H9 (cell line): ENCODE measurements around the gene STAC. TPM values are rescaled to one million over a fixed set of nuclear protein-coding genes. Genes with fewer than 3 reads are reported as not detected.

ENCODE experiments used
- DNase-seq: peaks from one replicate; pipeline ENCODE4 v3.0.0-alpha.2; 2017
- H2AFZ ChIP-seq: one replicate; pipeline ENCODE4 v1.6.1; 2013; ENCODE audit warnings: mild to moderate bottlenecking, low read length, control low read depth, moderate library complexity
- H2AK5ac ChIP-seq: 2 replicates; pipeline ENCODE4 v1.6.1; 2013; ENCODE audit warnings: low read length, control low read depth, mixed read lengths; ENCODE audit not compliant: insufficient read length
- H2BK120ac ChIP-seq: one replicate; pipeline ENCODE4 v1.6.1; 2013; ENCODE audit warnings: low read depth, mild to moderate bottlenecking, low read length, control low read depth, inconsistent platforms; ENCODE audit not compliant: poor library complexity, severe bottlenecking
- H2BK12ac ChIP-seq: 2 replicates; pipeline ENCODE4 v1.6.1; 2013; ENCODE audit warnings: low read length, control low read depth, mixed read lengths, low read depth; ENCODE audit not compliant: insufficient read length
- H2BK15ac ChIP-seq: 2 replicates; pipeline ENCODE4 v1.6.1; 2013; ENCODE audit warnings: low read depth, low read length, control low read depth
- H2BK20ac ChIP-seq: one replicate; pipeline ENCODE4 v1.6.1; 2013; ENCODE audit warnings: low read depth, mild to moderate bottlenecking, low read length, control low read depth, inconsistent platforms; ENCODE audit not compliant: poor library complexity, severe bottlenecking
- H2BK5ac ChIP-seq: 2 replicates; pipeline ENCODE4 v1.6.1; 2013; ENCODE audit warnings: low read length, control low read depth, mixed read lengths; ENCODE audit not compliant: insufficient read length
- H3K14ac ChIP-seq: 2 replicates; pipeline ENCODE4 v1.6.1; 2013; ENCODE audit warnings: low read length, control low read depth; ENCODE audit not compliant: insufficient read depth
- H3K18ac ChIP-seq: 2 replicates; pipeline ENCODE4 v1.6.1; 2013; ENCODE audit warnings: low read depth, mild to moderate bottlenecking, mixed read lengths, low read length, control low read depth; ENCODE audit not compliant: insufficient read length
- H3K23ac ChIP-seq: 2 replicates; pipeline ENCODE4 v1.6.1; 2013; ENCODE audit warnings: low read length, control low read depth, mixed read lengths, low read depth; ENCODE audit not compliant: insufficient read length
- H3K23me2 ChIP-seq: 2 replicates; pipeline ENCODE4 v1.6.1; 2013; ENCODE audit warnings: low read depth, mild to moderate bottlenecking, mixed read lengths, low read length, control low read depth; ENCODE audit not compliant: insufficient read length, poor library complexity, severe bottlenecking
- H3K27ac ChIP-seq: 2 replicates; pipeline ENCODE4 v1.5.1; 2013; ENCODE audit warnings: low read length, control low read depth, mixed read lengths, low read depth; ENCODE audit not compliant: insufficient read length
- H3K27me3 ChIP-seq: 2 replicates; pipeline ENCODE4 v1.6.1; 2013; ENCODE audit warnings: low read length, control low read depth, inconsistent platforms; ENCODE audit not compliant: insufficient read depth
- H3K4ac ChIP-seq: 2 replicates; pipeline ENCODE4 v1.6.1; 2013; ENCODE audit warnings: low read depth, mild to moderate bottlenecking, control low read depth, inconsistent platforms, low read length, moderate library complexity
- H3K4me1 ChIP-seq: 2 replicates; pipeline ENCODE4 v1.6.1; 2013; ENCODE audit warnings: low read length, control low read depth, inconsistent platforms; ENCODE audit not compliant: insufficient read depth
- H3K4me2 ChIP-seq: 2 replicates; pipeline ENCODE4 v1.6.1; 2013; ENCODE audit warnings: low read length, control low read depth, mixed read lengths; ENCODE audit not compliant: insufficient read length, insufficient read depth
- H3K56ac ChIP-seq: 2 replicates; pipeline ENCODE4 v1.6.1; 2013; ENCODE audit warnings: low read depth, mild to moderate bottlenecking, mixed read lengths, low read length, control low read depth; ENCODE audit not compliant: insufficient read length
- H3K79me1 ChIP-seq: 2 replicates; pipeline ENCODE4 v1.6.1; 2013; ENCODE audit warnings: low read depth, mild to moderate bottlenecking, moderate library complexity, low read length, control low read depth, inconsistent platforms; ENCODE audit not compliant: insufficient read depth, poor library complexity, severe bottlenecking
- H3K79me2 ChIP-seq: 2 replicates; pipeline ENCODE4 v1.6.1; 2013; ENCODE audit warnings: low read length, control low read depth, inconsistent platforms; ENCODE audit not compliant: insufficient read depth
- H3K9ac ChIP-seq: 2 replicates; pipeline ENCODE4 v1.6.1; 2013; ENCODE audit warnings: low read length, control low read depth, mixed read lengths; ENCODE audit not compliant: insufficient read length; ENCODE audit errors: extremely low read depth
- H3K9me3 ChIP-seq: one replicate; pipeline ENCODE4 v1.6.1; 2013; ENCODE audit warnings: low read depth, low read length, inconsistent platforms; ENCODE audit not compliant: control insufficient read depth
- H3T11ph ChIP-seq: one replicate; pipeline ENCODE4 v1.6.1; 2013; ENCODE audit warnings: mild to moderate bottlenecking, low read length, control low read depth, inconsistent platforms
- H4K20me1 ChIP-seq: one replicate; pipeline ENCODE4 v1.6.1; 2013; ENCODE audit not compliant: control insufficient read depth, insufficient read length, insufficient read depth
- H4K5ac ChIP-seq: 2 replicates; pipeline ENCODE4 v1.6.1; 2013; ENCODE audit warnings: low read depth, mild to moderate bottlenecking, mixed read lengths, low read length, control low read depth; ENCODE audit not compliant: insufficient read length
- H4K8ac ChIP-seq: replicated peaks from 2 replicates; pipeline ENCODE4 v1.6.1; 2013; ENCODE audit warnings: low read length, control low read depth, mixed read lengths, low read depth; ENCODE audit not compliant: insufficient read length
- H4K91ac ChIP-seq: 2 replicates; pipeline ENCODE4 v1.6.1; 2013; ENCODE audit warnings: low read depth, mild to moderate bottlenecking, moderate library complexity, mixed read lengths, low read length, control low read depth; ENCODE audit not compliant: insufficient read length
- H3K27ac Mint-ChIP-seq, 3 experiments: 2 replicates in 2 of 3; 3 replicates in 1 of 3; pipeline ENCODE4 v1.8.0; 2020 to 2021; ENCODE audit warnings: mixed read lengths in 3 of 3, mild to moderate bottlenecking in 1 of 3, moderate library complexity in 1 of 3
- H3K27me3 Mint-ChIP-seq: 2 replicates; pipeline ENCODE4 v1.8.0; 2021; ENCODE audit warnings: low read depth, mild to moderate bottlenecking, moderate library complexity, mixed read lengths
- H3K36me3 Mint-ChIP-seq, 3 experiments: 2 replicates in 2 of 3; 3 replicates in 1 of 3; pipeline ENCODE4 v1.8.0; 2020 to 2021; ENCODE audit warnings: low read depth in 3 of 3, mixed read lengths in 3 of 3; ENCODE audit not compliant: insufficient read depth in 1 of 3
- H3K4me1 Mint-ChIP-seq, 2 experiments: 2 replicates each; pipeline ENCODE4 v1.8.0; 2020; ENCODE audit warnings: mixed read lengths in 2 of 2
- H3K4me3 Mint-ChIP-seq, 2 experiments: 2 replicates in 1 of 2; 3 replicates in 1 of 2; pipeline ENCODE4 v1.8.0; 2020 to 2021; ENCODE audit warnings: mild to moderate bottlenecking in 2 of 2, mixed read lengths in 2 of 2, moderate library complexity in 1 of 2
- H3K9me3 Mint-ChIP-seq, 2 experiments: 2 replicates in 1 of 2; 3 replicates in 1 of 2; pipeline ENCODE4 v1.8.0; 2020; ENCODE audit warnings: mild to moderate bottlenecking in 2 of 2, mixed read lengths in 2 of 2, moderate library complexity in 1 of 2
- WGBS: extraction: QIAGEN DNeasy Blood & Tissue Kit; methylation state at CpG from one replicate; pipeline ENCODE4 v1.1.7; 2013; ENCODE audit warnings: missing lambda C conversion rate, low lambda C conversion rate, mixed read lengths; ENCODE audit not compliant: insufficient read length; ENCODE audit errors: extremely low coverage; 5-methylcytosine and 5-hydroxymethylcytosine counted together
- total RNA-seq: library from RNA; stranded (reverse); gene quantifications from 2 replicates; pipeline ENCODE4 v1.2.1, GENCODE V29; 2021
- TF ChIP-seq, protein P1 (sequence below): fragments of 200-600 bp; sonication (generic); conservative IDR thresholded peaks from 3 replicates; pipeline ENCODE4 v1.8.0; 2021; ENCODE audit warnings: antibody characterized with exemption, mild to moderate bottlenecking

STAC gene
- total RNA-seq, 1 experiment from 2014 or later, result 3.0 TPM

DNA sequence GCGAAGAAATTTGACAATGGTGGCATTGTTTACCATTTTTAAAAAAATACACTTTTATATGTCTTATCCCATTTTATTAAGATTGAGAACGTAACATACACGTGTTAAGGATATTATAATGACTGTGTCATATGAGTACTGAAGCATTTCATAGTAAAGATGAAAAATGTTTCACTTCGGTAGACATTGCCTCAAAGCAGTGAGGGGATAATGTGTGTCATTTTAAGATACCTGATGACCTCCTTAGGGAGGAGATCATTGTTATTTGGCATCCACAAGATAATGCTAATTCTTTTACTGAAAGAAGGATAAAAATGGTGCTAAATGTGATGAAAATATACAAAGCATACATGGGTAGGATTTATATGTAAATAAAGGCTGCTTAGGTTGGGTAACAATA, 107.3 kb downstream of the STAC start:
- H4K20me1 ChIP-seq, result no peaks in the 10 kb centered on the region
- no peak overlapping the region for H3T11ph ChIP-seq
- H3K4ac ChIP-seq, result no peak overlapping the region
- H2AK5ac ChIP-seq, result no peak overlapping the region
- H3K36me3 Mint-ChIP-seq, result peaks cover 0 to 11% (median 5%) of the 10 kb centered on the region in 3 experiments; a peak in 4 of 7 replicates
- H3K4me2 ChIP-seq, result no peak overlapping the region
- WGBS, result no CpG with 5 or more reads among the region's 4 CpGs
- no peak overlapping the region for H2BK5ac ChIP-seq
- TF ChIP-seq, protein P1, sequence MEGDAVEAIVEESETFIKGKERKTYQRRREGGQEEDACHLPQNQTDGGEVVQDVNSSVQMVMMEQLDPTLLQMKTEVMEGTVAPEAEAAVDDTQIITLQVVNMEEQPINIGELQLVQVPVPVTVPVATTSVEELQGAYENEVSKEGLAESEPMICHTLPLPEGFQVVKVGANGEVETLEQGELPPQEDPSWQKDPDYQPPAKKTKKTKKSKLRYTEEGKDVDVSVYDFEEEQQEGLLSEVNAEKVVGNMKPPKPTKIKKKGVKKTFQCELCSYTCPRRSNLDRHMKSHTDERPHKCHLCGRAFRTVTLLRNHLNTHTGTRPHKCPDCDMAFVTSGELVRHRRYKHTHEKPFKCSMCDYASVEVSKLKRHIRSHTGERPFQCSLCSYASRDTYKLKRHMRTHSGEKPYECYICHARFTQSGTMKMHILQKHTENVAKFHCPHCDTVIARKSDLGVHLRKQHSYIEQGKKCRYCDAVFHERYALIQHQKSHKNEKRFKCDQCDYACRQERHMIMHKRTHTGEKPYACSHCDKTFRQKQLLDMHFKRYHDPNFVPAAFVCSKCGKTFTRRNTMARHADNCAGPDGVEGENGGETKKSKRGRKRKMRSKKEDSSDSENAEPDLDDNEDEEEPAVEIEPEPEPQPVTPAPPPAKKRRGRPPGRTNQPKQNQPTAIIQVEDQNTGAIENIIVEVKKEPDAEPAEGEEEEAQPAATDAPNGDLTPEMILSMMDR, result no peak
- no peak overlapping the region for H4K5ac ChIP-seq
- no peak overlapping the region for H3K18ac ChIP-seq
- H3K27me3 ChIP-seq, result no peaks in the 10 kb centered on the region
- no peaks in the 10 kb centered on the region for H3K27me3 Mint-ChIP-seq
- H4K91ac ChIP-seq, result no peak overlapping the region
- no peak overlapping the region for H4K8ac ChIP-seq
- H3K27ac Mint-ChIP-seq, result no peak overlapping the region
- H3K4me3 Mint-ChIP-seq, result no peak overlapping the region
- H3K9me3 Mint-ChIP-seq, result no peaks in the 10 kb centered on the region; a peak in 1 of 5 replicates
- no peak overlapping the region for H2AFZ ChIP-seq
- H3K23ac ChIP-seq, result no peak overlapping the region
- no peak overlapping the region for H3K14ac ChIP-seq
- H2BK20ac ChIP-seq, result no peak overlapping the region
- H3K4me1 Mint-ChIP-seq, result peaks cover 10 to 11% of the 10 kb centered on the region in 2 experiments
- H3K27ac ChIP-seq, result no peak overlapping the region
- no peaks in the 10 kb centered on the region for H3K79me1 ChIP-seq
- H3K9ac ChIP-seq, result no peak overlapping the region
- H3K56ac ChIP-seq, result no peak overlapping the region
- no peak for DNase-seq
- H3K9me3 ChIP-seq, result no peaks in the 10 kb centered on the region
- H2BK120ac ChIP-seq, result no peak overlapping the region
- H3K79me2 ChIP-seq, result no peaks in the 10 kb centered on the region
- no peak overlapping the region for H2BK15ac ChIP-seq
- H3K23me2 ChIP-seq, result no peaks in the 10 kb centered on the region
- H3K4me1 ChIP-seq, result 0 out of 2 replicates have a peak, but pooled peaks cover 3% of the 10 kb centered on the region
- H2BK12ac ChIP-seq, result no peak overlapping the region
